Effector memory CD4-positive, alpha-beta T cell (primary cell): ENCODE results near the gene APC2.
"Not testable (repeated sequence)": the region's sequence is repeated elsewhere in the genome, so short reads cannot be mapped to it uniquely, and the experiment has no call there.

Experiments used
- DNase-seq, 3 donors: peaks; one replicate each; pipeline ENCODE4 v3.0.0-alpha.2; 2020
- H3K27ac ChIP-seq: 2 replicates; pipeline ENCODE4 v1.7.0; 2013; ENCODE audit warnings: mild to moderate bottlenecking, low read length, moderate library complexity; ENCODE audit not compliant: insufficient read depth, poor library complexity, severe bottlenecking
- H3K27me3 ChIP-seq: replicated peaks from 2 replicates; pipeline ENCODE4 v1.7.0; 2013; ENCODE audit warnings: mild to moderate bottlenecking, low read length; ENCODE audit not compliant: insufficient read depth, control insufficient read depth, poor library complexity, severe bottlenecking
- H3K36me3 ChIP-seq: 2 replicates; pipeline ENCODE4 v1.7.0; 2013; ENCODE audit warnings: mild to moderate bottlenecking, low read length, moderate library complexity; ENCODE audit not compliant: control insufficient read depth, insufficient read depth
- H3K4me1 ChIP-seq: 2 replicates; pipeline ENCODE4 v1.7.0; 2013; ENCODE audit warnings: low read length, mild to moderate bottlenecking; ENCODE audit not compliant: control insufficient read depth, insufficient read depth, poor library complexity, severe bottlenecking
- H3K4me3 ChIP-seq: 2 replicates; pipeline ENCODE4 v1.7.0; 2013; ENCODE audit warnings: low read length, low read depth, mild to moderate bottlenecking; ENCODE audit not compliant: insufficient read depth, poor library complexity, severe bottlenecking
- H3K9me3 ChIP-seq: 2 replicates; pipeline ENCODE4 v1.7.0; 2013; ENCODE audit warnings: mild to moderate bottlenecking, low read length, moderate library complexity; ENCODE audit not compliant: control insufficient read depth

The APC2 gene

DNA sequence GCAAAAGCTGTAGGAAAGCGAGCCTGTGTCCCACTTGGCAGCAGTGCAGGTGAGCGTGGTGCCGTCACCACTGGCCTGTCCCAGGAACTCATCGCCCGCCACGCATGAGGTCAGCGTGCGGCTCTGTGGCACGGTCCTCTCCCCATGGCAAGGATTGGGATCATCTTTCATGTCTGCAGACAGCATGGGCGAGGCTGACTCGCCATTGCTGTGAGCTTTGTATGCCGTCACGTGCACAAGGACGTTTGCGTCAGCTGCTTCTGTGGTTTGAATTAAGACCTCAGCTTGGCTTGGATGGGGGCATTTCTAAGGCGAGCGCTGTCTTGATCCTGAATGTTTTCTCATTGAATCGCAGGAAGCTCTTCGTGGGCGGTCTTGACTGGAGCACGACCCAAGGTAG, 32.8 kb upstream of the APC2 start:
- no peak overlapping the region for H3K4me3 ChIP-seq
- no peaks in the 10 kb centered on the region for H3K9me3 ChIP-seq
- DNase-seq: no peak
- H3K27ac ChIP-seq: no peak overlapping the region
- H3K27me3 ChIP-seq: no peaks in the 10 kb centered on the region
- H3K36me3 ChIP-seq: peaks cover 56% of the 10 kb centered on the region
- peaks cover 27% of the 10 kb centered on the region for H3K4me1 ChIP-seq

DNA sequence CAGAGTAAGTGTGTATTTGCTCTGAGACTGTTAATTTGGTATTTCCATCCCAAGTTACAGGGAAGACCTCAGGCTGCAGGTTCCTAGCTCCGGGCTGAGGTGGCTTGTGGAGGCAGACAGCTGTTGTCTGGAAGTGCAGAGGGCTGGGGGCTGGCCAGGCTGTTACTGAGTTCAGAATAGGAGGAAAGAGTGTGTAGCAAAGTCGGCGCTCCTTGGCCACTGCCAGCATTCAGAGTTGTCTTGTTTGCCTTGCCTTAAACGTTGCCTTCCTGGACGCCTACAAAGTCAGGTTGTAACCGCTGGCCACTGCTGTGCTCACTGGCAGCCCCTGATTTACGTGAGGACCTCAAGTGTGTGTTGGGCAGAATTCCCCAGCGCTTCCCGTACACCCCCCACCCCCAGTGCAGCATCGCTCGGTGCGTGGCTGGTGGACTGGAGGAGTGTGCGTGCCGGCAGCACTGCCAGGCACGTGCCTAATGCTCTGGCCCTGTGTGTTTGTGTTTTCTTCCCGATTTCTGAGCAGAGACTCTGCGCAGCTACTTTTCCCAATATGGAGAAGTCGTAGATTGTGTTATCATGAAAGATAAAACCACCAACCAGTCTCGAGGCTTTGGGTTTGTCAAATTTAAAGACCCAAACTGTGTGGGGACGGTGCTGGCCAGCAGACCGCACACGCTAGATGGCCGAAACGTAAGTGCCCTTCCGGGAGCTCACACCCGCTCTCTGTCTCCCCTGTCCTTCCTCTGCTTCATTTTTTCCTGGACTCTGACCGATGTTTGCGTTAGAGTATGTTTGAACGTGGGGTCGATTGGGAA, 32.0 kb upstream of the APC2 start:
- Histone ChIP-seq H3K4me1 (peaks cover 22% of the 10 kb centered on the region), H3K36me3 (peaks cover 63% of the 10 kb centered on the region), H3K4me3 (no peak overlapping the region), H3K9me3 (no peaks in the 10 kb centered on the region), H3K27ac (no peak overlapping the region), H3K27me3 (no peaks in the 10 kb centered on the region)
- no peak for DNase-seq

DNA sequence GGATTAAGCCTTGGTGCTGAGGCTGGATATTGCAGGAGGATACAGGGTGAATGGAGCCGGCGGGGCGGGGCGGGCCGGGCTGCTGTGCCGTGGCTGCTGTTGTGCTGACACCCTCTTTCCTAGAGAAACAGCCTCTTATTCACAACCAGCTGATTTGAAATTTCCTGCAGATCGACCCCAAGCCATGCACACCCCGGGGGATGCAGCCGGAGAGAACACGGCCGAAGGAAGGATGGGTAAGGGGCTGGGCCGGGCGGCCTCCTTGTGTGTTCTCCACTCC, 31.5 kb upstream of the APC2 start:
- H3K27ac ChIP-seq: no peak overlapping the region
- DNase-seq: no peak
- no peak overlapping the region for H3K4me3 ChIP-seq
- H3K36me3 ChIP-seq: peaks cover 66% of the 10 kb centered on the region
- peaks cover 22% of the 10 kb centered on the region for H3K4me1 ChIP-seq
- H3K9me3 ChIP-seq: no peaks in the 10 kb centered on the region
- no peaks in the 10 kb centered on the region for H3K27me3 ChIP-seq

DNA sequence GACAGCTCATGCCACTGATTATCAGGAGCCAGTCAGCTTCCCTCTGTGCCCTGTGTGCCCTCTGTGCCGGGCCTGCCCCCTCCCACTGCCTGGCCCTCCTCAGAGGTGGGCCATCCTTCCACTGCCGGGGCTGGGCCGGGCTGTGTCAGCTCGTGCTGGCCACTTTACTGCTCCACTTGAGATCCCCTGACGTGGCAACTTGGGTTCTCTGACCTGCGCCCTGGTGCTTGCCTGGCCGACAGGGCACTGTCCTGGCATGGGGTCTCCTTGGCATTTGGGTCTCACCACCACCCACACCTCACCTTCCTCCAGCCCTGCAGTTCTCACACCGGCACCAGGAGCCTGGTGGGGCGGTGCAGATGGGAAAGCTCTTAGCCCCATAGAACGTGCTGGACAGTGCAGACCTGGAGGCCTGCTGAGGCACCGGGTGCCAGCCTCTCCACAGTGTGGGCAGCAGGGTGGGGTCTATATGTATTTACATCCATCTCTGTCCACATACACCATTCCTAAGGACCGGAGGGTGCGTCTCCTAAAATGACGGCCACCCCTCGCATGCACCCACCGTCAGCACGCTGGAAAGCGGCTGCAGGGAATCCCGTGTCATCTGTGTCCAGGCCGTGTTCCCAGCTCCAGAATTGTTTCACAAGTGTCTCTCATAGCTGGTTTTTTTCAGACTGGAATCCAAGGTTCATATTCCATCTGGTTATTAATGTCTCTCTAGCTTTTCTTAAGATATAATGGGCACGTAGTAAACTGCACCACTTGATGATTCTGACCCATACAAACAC, 30.8 kb upstream of the APC2 start:
- no peak overlapping the region for H3K27ac ChIP-seq
- no peak for DNase-seq
- H3K4me1 ChIP-seq: peaks cover 22% of the 10 kb centered on the region
- H3K27me3 ChIP-seq: no peaks in the 10 kb centered on the region
- no peaks in the 10 kb centered on the region for H3K9me3 ChIP-seq
- H3K4me3 ChIP-seq: no peak overlapping the region
- H3K36me3 ChIP-seq: peaks cover 66% of the 10 kb centered on the region

DNA sequence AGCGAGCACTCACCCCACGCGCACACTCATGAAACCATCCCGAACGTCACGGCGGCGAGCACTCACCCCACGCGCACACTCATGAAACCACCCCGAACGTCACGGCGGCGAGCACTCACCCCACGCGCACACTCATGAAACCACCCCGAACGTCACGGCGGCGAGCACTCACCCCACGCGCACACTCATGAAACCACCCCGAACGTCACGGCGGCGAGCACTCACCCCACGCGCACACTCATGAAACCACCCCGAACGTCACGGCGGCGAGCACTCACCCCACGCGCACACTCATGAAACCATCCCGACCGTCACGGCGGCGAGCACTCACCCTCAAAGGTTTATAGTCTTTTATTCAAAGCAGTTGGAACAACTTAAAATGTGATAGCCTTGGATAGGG, 29.8 kb upstream of the APC2 start:
- Histone ChIP-seq H3K4me1 (peaks cover 18% of the 10 kb centered on the region), H3K36me3 (peaks cover 74% of the 10 kb centered on the region)
- H3K27me3 ChIP-seq, H3K9me3 ChIP-seq, H3K27ac ChIP-seq, DNase-seq, H3K4me3 ChIP-seq: not testable (repeated sequence)

DNA sequence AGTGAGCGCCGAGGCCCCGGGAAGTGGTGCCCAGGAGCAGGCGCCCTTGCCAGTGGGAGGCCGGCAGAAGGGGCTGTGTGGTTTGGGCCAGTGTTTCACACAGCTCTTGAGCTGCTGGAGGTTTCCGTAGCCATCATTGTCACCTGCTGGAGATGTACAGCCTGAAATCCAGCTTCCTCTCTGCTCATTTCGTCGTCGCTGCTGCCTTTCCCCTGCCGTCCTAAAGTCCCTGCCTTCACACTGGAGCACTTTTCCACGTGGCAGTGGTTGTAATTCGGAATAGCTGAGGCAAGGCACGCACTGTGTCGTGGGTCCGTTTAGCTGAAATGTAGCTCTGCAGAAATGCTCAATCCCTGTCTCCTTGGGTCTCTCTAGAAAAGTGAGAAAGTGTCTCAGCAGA, 29.3 kb upstream of the APC2 start:
- H3K27ac ChIP-seq: no peak overlapping the region
- H3K4me1 ChIP-seq: peaks cover 13% of the 10 kb centered on the region
- H3K4me3 ChIP-seq: no peak overlapping the region
- no peaks in the 10 kb centered on the region for H3K27me3 ChIP-seq
- H3K36me3 ChIP-seq: peaks cover 79% of the 10 kb centered on the region
- no peaks in the 10 kb centered on the region for H3K9me3 ChIP-seq
- no peak for DNase-seq

DNA sequence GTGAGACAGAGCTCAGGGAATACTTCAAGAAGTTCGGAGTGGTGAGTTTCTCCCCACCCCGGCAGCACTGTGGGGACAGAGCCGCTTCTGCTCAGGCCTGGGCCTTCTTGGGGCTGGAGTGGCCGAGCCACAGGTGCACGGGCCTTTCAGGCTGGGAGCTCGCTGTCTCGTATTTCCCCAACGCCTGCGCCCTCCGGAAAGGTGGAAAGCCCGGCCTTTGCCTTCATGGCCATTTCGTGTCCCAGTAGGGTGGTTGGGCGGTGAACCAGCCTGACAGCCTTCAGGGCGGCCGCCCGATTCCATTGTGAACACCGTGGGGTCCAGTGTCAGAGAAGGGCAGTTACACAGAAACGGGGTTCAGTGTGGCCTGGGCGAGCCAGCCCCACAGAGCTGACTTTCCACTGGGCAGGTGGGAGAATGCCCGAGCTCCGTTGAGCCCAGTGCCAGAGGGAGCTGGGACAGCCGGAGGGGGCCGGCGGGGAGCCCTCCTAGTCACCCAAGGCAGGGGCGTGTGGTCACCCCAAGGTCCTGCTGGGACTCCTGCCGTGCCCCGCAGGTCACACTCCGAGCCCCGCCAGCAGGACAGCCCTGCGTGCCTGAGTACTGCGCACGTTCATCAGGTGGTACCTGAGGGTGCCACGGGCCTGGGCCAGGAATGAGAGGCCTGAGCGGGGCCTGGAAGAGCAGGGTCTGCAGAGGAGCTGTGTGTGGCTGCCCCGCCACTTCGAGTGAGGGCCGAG, 28.5 kb upstream of the APC2 start:
- H3K4me3 ChIP-seq: no peak overlapping the region
- no peak overlapping the region for H3K27ac ChIP-seq
- no peaks in the 10 kb centered on the region for H3K9me3 ChIP-seq
- no peak for DNase-seq
- no peaks in the 10 kb centered on the region for H3K27me3 ChIP-seq
- H3K36me3 ChIP-seq: peaks cover 86% of the 10 kb centered on the region
- peaks cover 7% of the 10 kb centered on the region for H3K4me1 ChIP-seq

DNA sequence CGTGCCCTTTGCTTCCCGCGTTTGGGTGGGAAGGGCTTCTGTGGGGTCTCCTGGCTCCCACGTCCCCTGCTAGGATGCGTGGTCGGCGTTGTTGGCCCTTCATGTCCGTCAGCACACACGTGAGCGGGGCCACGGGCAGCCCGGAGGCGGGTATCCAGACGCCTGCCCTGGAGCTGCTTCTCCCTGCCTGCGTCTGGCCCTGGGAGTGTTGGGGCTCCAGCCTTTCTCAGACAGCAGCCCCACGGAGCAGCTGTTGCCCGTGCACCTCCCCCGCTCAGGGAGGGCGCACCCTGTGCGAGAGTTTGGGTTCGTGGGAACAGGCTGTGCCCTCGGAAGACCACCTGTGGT, 28.0 kb upstream of the APC2 start:
- DNase-seq: no peak
- Histone ChIP-seq H3K27me3 (no peaks in the 10 kb centered on the region), H3K36me3 (peaks cover 87% of the 10 kb centered on the region), H3K4me1 (peaks cover 2% of the 10 kb centered on the region), H3K4me3 (no peak overlapping the region), H3K9me3 (no peaks in the 10 kb centered on the region), H3K27ac (no peak overlapping the region)

DNA sequence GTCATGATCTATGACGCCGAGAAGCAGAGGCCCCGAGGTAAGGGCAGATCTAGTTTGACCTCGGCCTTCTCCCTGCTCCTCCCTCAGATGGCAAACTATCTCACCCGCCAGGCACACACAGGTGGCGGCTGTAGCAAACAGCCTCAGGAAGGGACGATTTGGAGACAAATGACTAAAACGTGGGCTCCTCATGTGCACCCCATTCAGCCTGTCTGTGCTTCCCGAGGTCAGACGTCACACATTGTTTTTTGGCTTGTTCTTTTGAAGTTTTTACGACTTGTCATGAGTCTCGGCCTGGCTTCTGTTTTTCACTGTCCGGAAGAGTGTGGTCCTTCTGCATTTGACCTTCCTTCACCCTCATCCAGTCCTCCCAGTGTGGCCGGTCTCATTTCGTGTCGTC, 27.6 kb upstream of the APC2 start:
- no peaks in the 10 kb centered on the region for H3K9me3 ChIP-seq
- no peak for DNase-seq
- H3K27me3 ChIP-seq: no peaks in the 10 kb centered on the region
- no peaks in the 10 kb centered on the region for H3K4me1 ChIP-seq
- H3K27ac ChIP-seq: no peak overlapping the region
- peaks cover 89% of the 10 kb centered on the region for H3K36me3 ChIP-seq
- no peak overlapping the region for H3K4me3 ChIP-seq

DNA sequence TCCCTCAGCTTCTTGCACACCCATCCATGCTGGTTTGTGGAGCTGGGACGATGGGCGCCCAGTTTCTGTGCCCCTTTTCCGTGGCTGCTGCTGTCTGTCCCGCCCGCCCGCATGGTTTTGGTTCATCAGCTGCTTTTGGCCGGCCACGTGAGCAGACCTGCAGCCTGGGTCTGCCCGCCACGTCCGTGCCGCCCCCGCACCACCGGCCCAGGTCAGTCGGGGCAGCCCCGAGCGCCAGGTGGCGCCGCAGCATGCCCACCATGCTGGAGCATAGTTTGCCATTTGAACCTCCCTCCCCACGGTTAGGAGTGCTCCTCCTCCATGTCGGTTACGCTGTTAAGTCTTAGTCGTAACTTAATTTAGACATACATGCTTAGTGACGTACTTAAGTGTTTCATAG, 27.0 kb upstream of the APC2 start:
- Histone ChIP-seq H3K27me3 (no peaks in the 10 kb centered on the region), H3K4me1 (no peaks in the 10 kb centered on the region), H3K4me3 (no peak overlapping the region), H3K36me3 (peaks cover 88% of the 10 kb centered on the region), H3K27ac (no peak overlapping the region), H3K9me3 (no peaks in the 10 kb centered on the region)
- no peak for DNase-seq
